A549 (cell line): ENCODE data around the gene C2CD2.

ENCODE experiments used
- NFE2L2 ChIP-seq: fragments of 150-350 bp; conservative IDR thresholded peaks from 2 replicates; pipeline ENCODE4 v1.6.1; 2014; ENCODE audit warnings: low read length
- POLR2A ChIP-seq: IDR thresholded peaks from 2 replicates; pipeline ENCODE4 v1.6.1; 2012; ENCODE audit warnings: mild to moderate bottlenecking, low read length

GRCh38 chr21:41875086-41875485 lies 78.7 kb downstream of the C2CD2 start:
- TF ChIP-seq NFE2L2 (no peak), POLR2A (no peak)
